Superior temporal gyrus (tissue), 1 donor: ENCODE results near the gene DLGAP1.

Experiments used
- DNase-seq: peaks from one replicate; pipeline ENCODE4 v3.0.0-alpha.2; 2016; ENCODE audit errors: extremely low spot score

Gene DLGAP1

GRCh38 chr18:4241090-4241617, 214.0 kb downstream of the DLGAP1 start:
- DNase-seq = no peak

GRCh38 chr18:4238966-4239365, 216.1 kb downstream of the DLGAP1 start:
- no peak for DNase-seq

DNA sequence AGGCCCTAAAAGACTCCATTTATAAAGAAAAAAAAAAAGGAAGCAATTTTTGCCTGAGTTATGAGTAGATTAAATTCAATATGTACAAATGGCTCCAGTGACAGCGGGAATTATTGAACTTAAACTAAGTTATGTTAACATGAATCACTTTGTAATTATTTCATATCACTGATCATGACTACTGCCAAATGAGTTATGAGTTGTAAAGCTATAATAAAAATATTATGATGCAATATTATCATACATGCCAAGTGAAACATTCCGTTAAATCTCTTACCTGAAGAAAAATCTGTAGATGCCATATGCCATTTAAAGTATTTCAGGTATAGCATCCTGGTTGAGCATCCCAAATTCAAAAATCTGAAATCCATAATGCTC, 217.5 kb downstream of the DLGAP1 start:
- DNase-seq = no peak

GRCh38 chr18:4236940-4237663, 218.0 kb downstream of the DLGAP1 start:
- DNase-seq = no peak

GRCh38 chr18:4233468-4233867, 221.6 kb downstream of the DLGAP1 start:
- no peak for DNase-seq

- DNase-seq = no peak
Observed at GRCh38 chr18:4232656-4233055, 222.5 kb downstream of the DLGAP1 start.

DNA sequence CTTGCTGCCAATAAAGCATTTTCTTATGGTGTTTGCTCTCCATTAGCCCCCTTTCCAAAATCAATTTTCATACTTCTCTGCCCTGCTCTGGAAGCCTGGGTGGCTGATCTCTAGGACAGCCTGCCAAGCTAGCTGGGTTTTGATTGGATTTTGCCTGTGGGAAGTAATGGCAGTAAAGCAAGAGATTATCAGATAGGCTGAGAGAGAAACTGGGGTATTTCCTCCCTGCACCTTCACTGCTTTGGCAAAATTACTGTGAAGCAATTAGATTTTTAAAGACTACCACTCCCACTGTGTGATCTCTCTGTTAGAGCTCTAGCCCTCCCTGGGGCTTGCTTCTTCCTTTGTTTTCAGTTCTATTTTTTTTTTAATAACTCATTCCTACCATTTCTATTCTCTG, 223.8 kb downstream of the DLGAP1 start:
- no peak for DNase-seq

DNA sequence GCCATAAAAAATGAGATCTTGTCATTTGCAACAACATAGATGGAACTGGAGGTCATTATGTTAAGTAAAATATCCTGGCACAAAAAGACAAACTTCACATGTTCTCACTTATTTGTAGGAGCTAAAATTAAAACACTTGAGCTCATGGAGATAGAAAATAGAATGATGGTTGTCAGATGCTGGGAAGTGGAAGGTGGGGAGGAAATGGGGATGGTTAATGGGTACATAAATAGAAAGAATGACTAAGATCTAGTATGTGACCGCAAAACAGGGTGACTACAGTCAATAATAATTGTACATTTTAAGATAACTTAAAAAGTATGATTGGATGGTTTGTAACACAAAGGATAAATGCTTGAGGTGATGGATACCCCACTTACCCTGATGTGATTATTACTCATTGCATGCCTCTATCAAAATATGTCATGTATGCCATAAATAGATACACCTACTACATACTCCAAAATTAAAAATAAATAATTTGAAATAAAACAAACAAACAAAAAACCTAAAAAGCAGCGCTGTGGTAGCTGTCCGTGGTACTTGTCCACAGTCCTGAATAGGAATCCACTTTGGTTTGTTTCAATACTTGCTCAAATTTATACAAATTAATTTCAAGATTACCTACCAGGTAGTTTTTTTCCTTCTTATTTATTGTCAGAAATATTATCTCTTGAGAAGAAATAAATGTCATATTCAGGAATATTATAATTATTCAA, 224.5 kb downstream of the DLGAP1 start:
- DNase-seq = no peak

DNA sequence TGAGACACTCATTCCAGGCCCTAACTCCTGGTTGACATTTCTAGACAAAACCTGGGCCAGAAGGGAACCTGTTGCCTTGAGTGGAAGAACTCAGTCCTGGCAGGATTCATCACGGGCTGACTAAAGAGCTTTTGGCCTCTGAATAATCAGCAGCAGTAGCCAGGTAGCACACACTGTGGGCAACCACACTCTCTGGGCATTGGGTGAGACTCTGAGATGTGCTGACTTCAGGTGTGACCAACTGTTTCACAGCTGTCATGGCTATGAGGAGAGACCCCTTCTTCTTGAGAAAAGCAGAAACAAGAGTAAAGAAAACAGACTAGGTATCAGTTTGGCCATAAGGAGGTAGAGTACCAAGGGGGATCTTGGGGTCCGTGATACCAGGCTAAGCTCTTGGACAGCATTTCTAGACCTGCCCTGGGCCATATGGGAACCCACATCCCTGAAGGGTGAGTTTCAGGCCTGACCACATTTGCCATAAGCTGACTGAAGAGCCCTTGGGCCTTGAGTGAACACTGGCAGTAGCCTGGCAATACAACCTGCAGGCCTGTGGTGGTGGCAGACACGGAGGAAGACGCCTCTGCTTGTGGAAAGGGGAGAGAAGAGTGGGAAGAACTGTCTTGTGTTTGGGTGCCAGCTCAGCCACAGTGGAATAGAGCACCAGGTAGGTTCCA, 230.9 kb downstream of the DLGAP1 start:
- DNase-seq = no peak

DNA sequence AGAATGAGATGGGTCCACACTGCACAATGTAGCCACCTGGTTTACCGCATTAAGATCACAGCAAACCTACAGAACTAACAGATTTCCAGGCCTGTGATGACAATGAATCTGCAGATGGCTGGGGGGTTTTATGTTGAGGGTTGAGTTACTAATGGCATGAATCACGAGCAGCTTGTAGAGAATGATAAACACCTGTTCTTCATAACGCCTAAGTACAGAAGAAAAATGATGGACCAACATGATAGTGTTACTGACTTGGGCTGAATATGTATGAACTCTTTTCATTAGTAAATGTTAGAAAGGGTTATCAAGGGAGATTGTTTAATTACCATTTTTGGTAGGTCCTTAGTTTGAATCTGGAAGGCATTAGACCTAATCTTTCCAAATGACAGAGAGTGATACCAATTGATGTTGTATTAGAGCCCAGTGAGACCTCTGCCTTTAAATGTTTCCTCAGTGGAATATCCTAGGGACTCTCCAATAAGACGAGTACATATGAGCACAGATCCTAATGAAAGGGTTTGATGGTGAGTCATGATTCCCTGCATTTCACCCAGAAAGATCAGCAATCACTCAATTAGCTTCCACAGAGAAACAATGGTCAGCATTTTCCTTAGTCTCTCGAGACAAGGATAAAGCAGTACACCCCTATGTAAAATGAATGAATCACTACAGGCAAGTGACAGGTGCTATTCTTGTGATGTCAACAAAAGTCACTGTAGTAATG, 243.8 kb downstream of the DLGAP1 start:
- no peak for DNase-seq

GRCh38 chr18:4208366-4208765, 246.7 kb downstream of the DLGAP1 start:
- peak; percentile 20 for DNase-seq

DNA sequence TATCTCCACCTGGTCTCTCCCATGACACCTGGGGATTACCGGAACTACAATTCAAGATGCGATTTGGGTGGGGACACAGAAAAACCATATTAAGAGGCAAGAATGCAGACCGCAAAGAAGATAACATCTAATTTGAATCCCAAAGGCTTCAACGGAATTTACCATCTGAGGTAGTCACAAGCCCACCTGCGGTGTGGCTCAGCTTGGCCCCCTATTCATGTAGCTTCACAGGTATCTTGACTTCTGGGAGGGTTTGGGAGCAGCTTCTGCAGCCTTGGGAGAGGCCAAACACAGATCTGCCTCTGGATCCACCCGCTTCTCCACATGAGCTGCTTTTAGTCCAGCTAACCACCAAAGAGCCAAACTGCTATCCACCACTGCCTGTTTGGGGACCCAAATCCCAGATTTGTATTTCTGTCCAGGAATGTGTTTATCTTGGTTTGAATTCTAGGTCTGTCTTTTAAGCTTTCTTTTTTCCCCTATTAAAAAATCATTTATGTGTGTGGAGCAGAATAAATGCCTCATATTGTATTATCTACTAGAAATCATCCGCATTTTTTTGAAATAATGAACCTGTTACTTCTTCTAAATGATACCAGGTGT, 247.6 kb downstream of the DLGAP1 start:
- DNase-seq = no peak

DNA sequence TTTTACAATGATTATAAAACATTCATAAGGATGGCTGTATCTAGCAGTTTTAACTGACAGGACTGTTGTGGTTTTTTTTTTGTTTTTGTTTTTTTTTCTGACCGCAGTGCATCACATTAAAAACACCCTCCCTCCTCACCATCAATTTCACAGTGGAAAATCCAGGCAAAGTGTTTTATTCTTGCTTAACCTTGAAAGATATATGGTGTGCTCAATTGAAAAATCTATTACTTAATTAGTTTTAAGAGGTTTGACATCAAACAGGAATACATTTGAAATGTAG, 250.7 kb downstream of the DLGAP1 start:
- no peak for DNase-seq

DNA sequence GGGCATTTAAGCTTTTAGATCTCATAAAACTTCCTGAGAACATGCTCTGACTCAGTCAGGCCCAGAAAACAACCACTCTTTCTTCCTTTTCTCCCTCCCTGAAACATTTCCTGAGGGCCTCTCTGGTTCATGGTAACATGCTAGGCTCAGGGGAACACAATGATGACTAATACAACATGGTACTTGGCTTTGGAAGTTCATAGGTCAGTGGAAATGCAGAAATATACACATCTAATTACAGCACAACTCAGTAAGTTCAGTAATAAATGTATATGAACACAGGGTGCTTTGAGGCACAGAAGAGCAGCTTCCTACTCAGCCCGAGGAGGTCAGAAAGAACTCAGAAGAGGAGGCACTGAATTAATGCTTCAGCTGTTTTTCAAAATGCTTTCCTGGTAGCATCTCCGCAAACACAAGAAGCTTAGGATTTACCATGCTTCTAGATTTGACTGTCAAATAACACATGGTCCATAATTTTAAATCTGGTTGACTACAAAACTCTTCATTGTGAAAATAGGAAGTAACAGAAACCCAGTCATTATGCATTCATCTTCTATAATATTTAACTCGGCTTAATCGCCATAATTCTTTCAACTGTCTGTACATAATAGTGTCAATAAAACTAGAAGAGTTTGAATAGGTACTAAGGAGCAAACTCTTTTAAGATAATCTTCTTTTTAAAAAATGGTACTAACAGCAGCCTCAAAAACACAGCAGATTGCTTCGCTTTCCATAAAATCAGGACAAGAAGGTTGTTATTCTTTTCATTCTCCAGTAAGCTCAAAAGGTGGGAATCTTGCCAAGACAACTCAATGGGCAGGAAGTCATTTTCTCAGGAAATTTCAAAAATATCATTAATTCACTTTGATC, 251.3 kb downstream of the DLGAP1 start:
- DNase-seq = no peak

- no peak for DNase-seq
Observed at GRCh38 chr18:4200399-4200798, 254.7 kb downstream of the DLGAP1 start.

GRCh38 chr18:4198956-4199355, 256.2 kb downstream of the DLGAP1 start:
- DNase-seq = no peak

GRCh38 chr18:4196351-4196750, 258.8 kb downstream of the DLGAP1 start:
- DNase-seq = peak; percentile 48

DNA sequence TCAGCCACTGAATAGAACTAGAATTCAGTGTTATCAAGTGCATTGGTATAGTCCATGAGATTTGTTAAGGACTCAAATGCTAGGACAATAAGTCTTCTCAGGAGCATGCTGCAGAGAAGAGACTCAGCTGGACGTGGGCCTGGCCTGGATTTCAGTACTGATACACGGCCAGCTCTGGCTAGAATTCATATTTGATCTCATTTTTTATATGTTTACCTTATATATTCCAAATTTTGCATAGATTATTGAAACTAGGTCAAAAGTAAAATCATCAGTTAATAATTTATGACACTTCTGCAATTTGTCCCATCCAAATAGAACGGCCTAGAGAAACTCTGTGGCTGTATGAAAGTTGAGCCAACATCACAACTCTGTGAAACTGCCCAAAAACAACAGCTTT, 262.0 kb downstream of the DLGAP1 start:
- no peak for DNase-seq

DNA sequence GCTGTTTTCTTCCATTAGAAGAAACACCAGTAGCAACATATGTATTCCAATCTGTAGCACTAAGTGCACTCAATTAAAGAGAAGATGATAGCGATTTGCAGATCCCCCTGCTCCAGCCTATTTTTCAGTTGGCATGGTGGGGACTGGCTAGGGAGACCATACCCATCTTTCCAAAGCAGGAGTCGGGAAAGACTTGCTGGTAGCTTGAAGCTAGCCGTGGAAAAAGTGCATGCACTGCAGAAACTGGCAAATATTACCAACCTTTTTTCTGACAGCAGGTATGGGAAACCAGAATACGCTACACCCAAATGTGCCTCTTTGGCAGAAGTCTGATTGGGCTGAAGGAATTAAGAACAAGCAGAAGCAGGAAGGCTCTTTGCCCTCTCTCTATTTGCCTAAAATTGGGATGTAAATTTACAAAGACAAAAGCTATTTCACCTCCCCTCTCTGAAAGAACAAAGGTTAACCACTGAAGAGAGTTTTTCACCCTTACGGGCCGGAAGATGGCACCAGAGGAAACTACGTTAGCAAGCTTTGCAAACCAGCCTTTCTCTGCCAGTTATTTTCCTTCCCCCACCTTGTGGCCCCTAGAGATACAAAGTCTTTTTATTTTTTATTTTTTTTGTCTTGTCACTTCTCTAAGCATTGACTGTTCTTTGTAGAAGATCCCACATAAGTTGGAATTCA, 273.1 kb downstream of the DLGAP1 start:
- DNase-seq = no peak

- DNase-seq = peak; percentile 43
Observed at GRCh38 chr18:4181086-4181485, 274.0 kb downstream of the DLGAP1 start.
